Right lobe of liver (tissue), 4 donors: ENCODE data around the gene TBCD.

Experiments
- CTCF ChIP-seq, 4 donors: fragments of 200-600 bp in 3 of 4; fragments of 450-650 bp in 1 of 4; IDR thresholded peaks; one replicate each; pipeline versions ENCODE4 v1.5.1 to v1.8.0; 2016 to 2022; ENCODE audit warnings: antibody characterized with exemption in 4 of 4, mild to moderate bottlenecking in 2 of 4
- POLR2A ChIP-seq: fragments of 450-650 bp; IDR thresholded peaks from one replicate; pipeline ENCODE4 v1.6.1; 2017; ENCODE audit warnings: antibody characterized with exemption, mild to moderate bottlenecking
- donor health status: DM: no; HTN: no; CAD: no.
- donor health status: DM: no; HTN: no; CAD: no.
- donor health status: DM: no; HTN: yes; CAD: no.

- TF ChIP-seq CTCF (IDR thresholded peaks at IDR 0.05) (no peak), POLR2A (no peak)
These were observed 172.9 kb downstream of the TBCD start for GRCh38 chr17:82924812-82925211.
